ENCODE measurements around the gene ATXN10. TPM values are rescaled to one million over a fixed set of nuclear protein-coding genes. Genes with fewer than 3 reads are reported as not detected.

ATXN10 gene
- total and polyA plus RNA-seq, 2 donors (not counting 1 experiment from before 2014, with no cell fraction given): 52.3 to 95.5 TPM

GRCh38 chr22:45626198-45626651, 45.4 kb upstream of the ATXN10 start:
- no peak overlapping the region for H3K4me3 ChIP-seq (ENCODE audit: control extremely low read depth in 1 of 5, extremely low read depth in 1 of 5, insufficient read depth in 1 of 5, low read depth in 2 of 5, low read length in 4 of 5)
- TF ChIP-seq CTCF (IDR thresholded peaks at IDR 0.05): no peak
- TF ChIP-seq EZH2 (IDR thresholded peaks at IDR 0.05; ENCODE audit: borderline replicate concordance, insufficient read depth, low read depth, low read length, poor library complexity, severe bottlenecking): no peak
- H3K4me1 Mint-ChIP-seq: no peaks in the 10 kb centered on the region
- no peak for ATAC-seq (ENCODE audit: low read depth)
- H3K79me2 ChIP-seq (ENCODE audit: control insufficient read depth, insufficient read depth, low read length): no peaks in the 10 kb centered on the region
- no peaks in the 10 kb centered on the region for H3K9me3 ChIP-seq (ENCODE audit: control extremely low read depth in 1 of 3, control insufficient read depth in 2 of 3, insufficient read depth in 1 of 3, low read length in 2 of 3)
- H3K27ac Mint-ChIP-seq: no peak overlapping the region
- ChIA-PET CTCF (no interaction called here), POLR2A (no interaction called here)
- no peak overlapping the region for H3K4me2 ChIP-seq (replicated peaks; ENCODE audit: low read depth, low read length, poor library complexity, severe bottlenecking)
- no peaks in the 10 kb centered on the region for H3K4me1 ChIP-seq (ENCODE audit: control insufficient read depth in 2 of 2, insufficient read depth in 2 of 2, low read length in 2 of 2)
- H3K27ac ChIP-seq (ENCODE audit: low read length in 2 of 2): no peak overlapping the region
- H3K4me3 Mint-ChIP-seq: no peak overlapping the region
- peaks cover 0 to 13% (median 0%) of the 10 kb centered on the region in 4 experiments for H3K27me3 ChIP-seq (replicated peaks in 1 of 4; ENCODE audit: control extremely low read depth in 1 of 4, control insufficient read depth in 3 of 4, insufficient read depth in 4 of 4, low read length in 3 of 4)
- no peaks in the 10 kb centered on the region for H4K20me1 ChIP-seq (ENCODE audit: control insufficient read depth, insufficient read depth, low read length, poor library complexity, severe bottlenecking)
- intact Hi-C loops (cut with micrococcal nuclease): no loop called here
- no peaks in the 10 kb centered on the region for H3K9me3 Mint-ChIP-seq (ENCODE audit: insufficient read depth)
- peaks cover 36% of the 10 kb centered on the region for H3K27me3 Mint-ChIP-seq
- no peak overlapping the region for H2AFZ ChIP-seq (ENCODE audit: insufficient read depth, low read depth, low read length, poor library complexity, severe bottlenecking)
- no peak overlapping the region for H3K9ac ChIP-seq (ENCODE audit: low read length)
- H3K36me3 ChIP-seq (replicated peaks in 1 of 2; ENCODE audit: control extremely low read depth in 1 of 2, control insufficient read depth in 1 of 2, extremely low read depth in 1 of 2, insufficient read depth in 2 of 2, low read length in 1 of 2): no peaks in the 10 kb centered on the region
- 88% methylated on average over 22 of the region's 22 CpGs for WGBS (ENCODE audit: insufficient coverage)
- no peak for DNase-seq

- ChIA-PET POLR2A (no interaction called here), CTCF (no interaction called here)
- H3K4me2 ChIP-seq (replicated peaks; ENCODE audit: low read depth, low read length, poor library complexity, severe bottlenecking): no peak overlapping the region
These were observed 44.0 kb upstream of the ATXN10 start for GRCh38 chr22:45627489-45628233.

More at GRCh38 chr22:45627489-45628233, 44.0 kb upstream of the ATXN10 start:
- Mint-ChIP-seq H3K27ac (no peak overlapping the region), H3K4me1 (no peaks in the 10 kb centered on the region), H3K4me3 (no peak overlapping the region), H3K27me3 (peaks cover 50% of the 10 kb centered on the region), H3K9me3 (ENCODE audit: insufficient read depth) (no peaks in the 10 kb centered on the region)
- 91% methylated on average over 9 of the region's 22 CpGs for WGBS (ENCODE audit: insufficient coverage)
- H2AFZ ChIP-seq (ENCODE audit: insufficient read depth, low read depth, low read length, poor library complexity, severe bottlenecking): no peak overlapping the region
- no peak for TF ChIP-seq CTCF (IDR thresholded peaks at IDR 0.05)
- TF ChIP-seq EZH2 (IDR thresholded peaks at IDR 0.05; ENCODE audit: borderline replicate concordance, insufficient read depth, low read depth, low read length, poor library complexity, severe bottlenecking): no peak
- no peak overlapping the region for H3K4me3 ChIP-seq (ENCODE audit: control extremely low read depth in 1 of 5, extremely low read depth in 1 of 5, insufficient read depth in 1 of 5, low read depth in 2 of 5, low read length in 4 of 5)
- H3K4me1 ChIP-seq (ENCODE audit: control insufficient read depth in 2 of 2, insufficient read depth in 2 of 2, low read length in 2 of 2): no peaks in the 10 kb centered on the region
- peaks cover 0 to 17% (median under 1%) of the 10 kb centered on the region in 4 experiments for H3K27me3 ChIP-seq (replicated peaks in 1 of 4; ENCODE audit: control extremely low read depth in 1 of 4, control insufficient read depth in 3 of 4, insufficient read depth in 4 of 4, low read length in 3 of 4)
- no peaks in the 10 kb centered on the region for H3K9me3 ChIP-seq (ENCODE audit: control extremely low read depth in 1 of 3, control insufficient read depth in 2 of 3, insufficient read depth in 1 of 3, low read length in 2 of 3)
- no peak overlapping the region for H3K27ac ChIP-seq (ENCODE audit: low read length in 2 of 2)
- no peaks in the 10 kb centered on the region for H3K36me3 ChIP-seq (replicated peaks in 1 of 2; ENCODE audit: control extremely low read depth in 1 of 2, control insufficient read depth in 1 of 2, extremely low read depth in 1 of 2, insufficient read depth in 2 of 2, low read length in 1 of 2)
- DNase-seq (no peak), ATAC-seq (ENCODE audit: low read depth) (no peak)
- no peak overlapping the region for H3K9ac ChIP-seq (ENCODE audit: low read length)
- no peaks in the 10 kb centered on the region for H3K79me2 ChIP-seq (ENCODE audit: control insufficient read depth, insufficient read depth, low read length)
- intact Hi-C loops (cut with micrococcal nuclease): no loop called here
- no peaks in the 10 kb centered on the region for H4K20me1 ChIP-seq (ENCODE audit: control insufficient read depth, insufficient read depth, low read length, poor library complexity, severe bottlenecking)
